Putamen (tissue), 1 donor: ENCODE data around the gene SERTAD3.
A peak's percentile ranks its signal among the peaks of the same experiment; 100 is the strongest.
"Not testable (repeated sequence)": the region's sequence is repeated elsewhere in the genome, so short reads cannot be mapped to it uniquely, and the experiment has no call there.

Experiments used
- DNase-seq: peaks from one replicate; pipeline ENCODE4 v3.0.0-alpha.2; 2016; ENCODE audit warnings: low spot score

The SERTAD3 gene, protein sequence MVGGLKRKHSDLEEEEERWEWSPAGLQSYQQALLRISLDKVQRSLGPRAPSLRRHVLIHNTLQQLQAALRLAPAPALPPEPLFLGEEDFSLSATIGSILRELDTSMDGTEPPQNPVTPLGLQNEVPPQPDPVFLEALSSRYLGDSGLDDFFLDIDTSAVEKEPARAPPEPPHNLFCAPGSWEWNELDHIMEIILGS

DNA sequence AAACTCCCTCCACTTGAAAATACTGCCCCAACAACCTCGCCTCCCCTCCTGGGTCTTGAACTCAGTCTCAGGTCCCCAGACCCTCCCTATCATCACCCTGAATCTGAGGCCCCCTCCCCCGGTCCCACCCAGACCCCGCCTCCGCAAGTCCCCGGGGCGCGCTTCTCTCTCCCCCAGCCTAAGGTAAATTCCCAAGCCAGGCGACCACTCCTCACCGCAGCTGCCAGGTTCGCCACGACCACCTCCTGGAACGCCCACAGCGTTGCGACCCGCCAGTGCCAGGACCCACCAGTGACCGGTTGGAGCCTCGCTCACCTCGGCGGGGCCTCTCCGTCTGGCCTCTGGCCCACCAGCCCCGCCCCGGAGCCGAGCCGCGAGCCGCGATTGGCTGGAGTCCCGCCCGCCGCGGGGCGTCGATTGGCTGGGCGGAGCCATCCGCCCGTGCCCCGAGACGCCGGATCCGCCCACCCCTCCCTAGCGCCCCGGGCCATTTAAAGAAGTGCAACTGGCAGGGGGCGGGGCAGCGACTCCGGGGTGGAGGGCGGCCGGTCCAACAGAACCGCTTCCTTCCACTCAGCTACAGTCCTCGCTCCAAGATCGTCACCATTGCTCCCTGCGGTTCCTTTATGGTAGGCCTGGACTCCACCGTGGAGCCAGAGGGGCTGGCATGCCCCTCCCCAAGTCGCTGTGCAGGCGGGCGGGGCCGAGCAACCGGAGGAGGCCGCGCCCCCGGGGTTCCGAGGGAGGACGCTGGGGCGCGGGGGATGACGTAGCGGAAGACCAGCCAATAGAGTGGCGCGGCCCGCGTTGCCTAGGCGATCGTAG is at the start of gene SERTAD3:
Gene SERTAD3, minus strand, starts transcription at position 336 of the 825 bp plus-strand sequence. CDS start 2,255 bp downstream, outside the sequence.
- DNase-seq: peak; percentile 97

DNA sequence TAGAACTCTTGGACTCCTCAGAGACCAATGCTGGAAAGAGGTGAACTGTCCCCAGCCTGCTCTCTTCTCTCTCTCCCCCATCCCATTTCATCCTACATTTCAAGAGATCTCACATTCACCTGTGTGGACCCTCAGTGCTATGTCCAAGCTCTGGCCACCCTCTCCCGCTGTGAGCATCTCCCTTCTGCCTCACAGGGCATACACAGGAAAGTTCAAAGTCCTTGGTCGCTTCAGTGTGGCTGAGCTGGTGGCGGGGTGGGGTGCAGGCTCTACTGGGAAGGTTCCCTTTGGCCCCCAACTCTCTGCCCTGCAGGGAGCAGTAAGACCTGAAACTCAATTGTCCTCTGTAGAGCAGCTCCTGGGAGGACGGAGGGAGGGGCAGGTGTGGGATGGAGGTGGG is 49.6 kb upstream of the SERTAD3 start:
- no peak for DNase-seq

DNA sequence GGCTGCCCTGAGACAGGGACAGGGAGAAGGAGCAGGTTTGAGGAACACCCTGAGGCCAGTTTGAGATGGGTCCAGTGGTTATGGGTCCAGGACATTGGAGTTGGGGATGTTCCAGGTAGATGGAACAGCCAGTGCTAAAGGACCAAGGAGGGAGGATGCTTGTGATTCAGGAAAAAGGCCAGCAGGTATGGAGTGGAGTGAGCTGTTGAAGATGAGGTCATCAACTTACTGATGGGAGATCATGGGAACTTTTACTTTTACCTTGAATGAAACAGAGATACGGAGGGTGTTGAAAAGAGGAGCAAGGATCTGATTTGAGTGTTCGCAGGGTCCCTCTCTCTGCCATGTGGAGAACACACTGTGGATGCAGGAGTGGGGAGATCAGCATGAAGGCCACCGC is 48.1 kb upstream of the SERTAD3 start:
- DNase-seq: no peak

DNA sequence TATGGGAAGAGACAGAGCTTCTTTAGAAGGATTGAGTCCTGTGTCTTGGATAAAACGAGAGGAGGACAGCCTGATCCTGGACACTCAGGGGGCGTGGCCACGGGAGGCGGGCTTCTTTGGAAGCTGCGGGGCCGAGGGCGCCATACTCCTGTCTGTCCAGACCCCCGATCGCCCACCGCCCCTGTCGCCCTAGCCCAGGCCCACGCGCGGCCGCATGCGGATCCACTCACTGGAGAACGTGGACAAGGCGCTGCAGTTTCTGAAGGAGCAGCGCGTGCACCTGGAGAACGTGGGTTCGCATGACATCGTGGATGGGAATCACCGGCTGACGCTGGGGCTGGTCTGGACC is 45.7 kb upstream of the SERTAD3 start:
- no peak for DNase-seq

DNA sequence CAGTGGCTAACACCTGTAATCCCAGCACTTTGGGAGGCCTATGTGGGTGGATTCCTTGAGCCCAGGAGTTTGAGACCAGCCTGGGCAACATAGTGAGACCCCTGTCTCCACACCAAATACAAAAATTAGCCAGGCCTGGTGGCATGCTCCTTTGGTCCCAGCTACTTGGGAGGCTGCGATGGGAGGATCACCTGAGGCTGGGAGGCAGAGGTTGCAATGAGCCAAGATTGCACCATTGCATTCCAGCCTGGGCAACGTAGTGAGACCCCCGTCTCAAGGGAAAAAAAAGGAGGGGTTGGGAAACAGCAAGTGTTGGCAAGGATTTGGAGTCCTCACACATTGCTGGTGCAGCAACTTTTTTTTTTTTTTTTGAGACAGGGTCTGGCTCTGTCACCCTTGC is 41.9 kb upstream of the SERTAD3 start:
- no peak for DNase-seq

DNA sequence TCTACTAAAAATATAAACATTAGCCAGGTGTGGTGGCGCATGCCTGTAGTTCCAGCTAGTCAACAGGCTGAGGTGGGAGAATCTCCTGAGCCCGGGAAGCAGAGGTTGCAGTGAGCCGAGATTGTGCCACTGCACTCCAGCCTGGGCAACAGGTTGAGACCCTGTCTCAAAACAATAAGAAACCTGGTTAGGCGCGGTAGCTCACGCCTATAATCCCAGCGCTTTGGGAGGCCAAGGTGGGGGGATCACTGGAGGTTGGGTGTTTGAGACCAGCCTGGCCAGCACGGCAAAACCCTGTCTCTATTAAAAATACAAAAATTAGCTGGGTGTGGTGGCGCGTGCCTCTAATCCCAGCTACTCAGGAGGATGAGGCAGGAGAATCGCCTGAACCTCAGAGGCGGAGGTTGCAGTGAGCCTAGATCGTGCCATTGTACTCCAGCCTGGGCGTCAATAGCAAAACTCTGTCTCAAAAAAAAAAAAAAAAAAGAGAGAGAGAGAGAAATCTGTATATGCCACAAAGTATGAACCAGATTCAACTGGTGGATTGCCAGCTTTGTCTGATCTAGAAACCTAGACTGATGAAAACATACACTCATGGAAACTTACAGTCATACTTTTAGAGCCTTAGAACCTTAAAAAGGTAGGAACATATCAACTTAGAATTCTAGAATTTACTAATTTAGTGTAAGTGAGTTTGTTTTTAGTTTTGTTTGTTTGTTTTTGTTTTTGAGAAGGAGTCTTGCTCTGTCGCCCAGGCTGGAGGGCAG is 31.9 kb upstream of the SERTAD3 start:
- not testable (repeated sequence) for DNase-seq

DNA sequence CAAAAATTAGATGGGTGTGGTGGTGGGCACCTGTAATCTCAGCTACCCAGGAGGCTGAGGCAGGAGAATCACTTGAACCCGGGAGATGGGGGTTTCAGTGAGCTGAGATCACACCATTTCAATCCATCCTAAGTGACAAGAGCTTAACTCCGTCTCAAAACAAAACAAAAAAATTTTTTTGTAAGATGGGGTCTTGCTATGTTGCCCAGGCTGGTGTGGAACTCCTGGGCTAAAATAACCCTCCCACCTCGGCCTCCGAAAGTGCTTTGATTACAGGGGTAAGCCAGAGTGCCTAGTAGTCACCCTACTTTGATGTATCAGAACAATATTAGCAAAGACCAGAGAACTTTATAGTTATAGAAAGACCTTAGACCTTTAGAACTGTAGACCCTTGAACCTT is 30.6 kb upstream of the SERTAD3 start:
- DNase-seq: no peak

DNA sequence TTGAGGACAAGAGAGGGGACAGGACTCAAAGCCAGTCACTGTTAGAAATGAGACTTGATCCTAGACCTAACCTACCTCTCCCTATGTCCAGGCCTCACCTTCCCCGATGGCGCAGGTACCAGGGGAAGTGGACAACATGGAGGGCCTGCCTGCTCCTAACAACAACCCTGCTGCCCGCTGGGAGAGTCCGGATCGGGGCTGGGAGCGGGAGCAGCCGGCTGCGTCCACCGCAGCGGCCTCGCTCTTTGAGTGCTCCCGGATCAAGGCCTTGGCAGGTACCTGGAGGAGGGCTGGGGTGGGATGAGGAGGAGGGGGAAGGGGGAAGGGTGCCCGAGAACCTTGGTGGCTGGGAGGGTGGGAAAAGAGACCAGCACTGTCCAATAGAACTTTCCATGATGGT is 28.4 kb upstream of the SERTAD3 start:
- no peak for DNase-seq

DNA sequence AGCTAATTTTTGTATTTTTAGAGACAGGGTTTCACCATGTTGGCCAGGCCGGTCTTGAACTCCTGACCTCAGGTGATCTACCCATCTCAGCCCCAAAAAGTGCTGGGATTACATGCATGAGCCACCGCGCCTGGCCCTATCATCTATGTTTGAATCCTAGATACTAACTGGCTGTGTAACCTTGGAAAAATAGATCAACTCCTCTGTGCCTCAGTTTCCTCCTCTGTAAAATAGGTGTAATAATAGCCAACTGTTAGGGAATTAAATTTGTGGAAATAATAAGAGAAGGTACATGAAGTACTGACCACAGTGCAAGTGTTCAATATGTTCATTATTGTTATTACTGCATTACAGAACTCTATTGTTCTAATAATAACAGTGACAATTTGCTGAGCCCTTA is 27.0 kb upstream of the SERTAD3 start:
- no peak for DNase-seq

DNA sequence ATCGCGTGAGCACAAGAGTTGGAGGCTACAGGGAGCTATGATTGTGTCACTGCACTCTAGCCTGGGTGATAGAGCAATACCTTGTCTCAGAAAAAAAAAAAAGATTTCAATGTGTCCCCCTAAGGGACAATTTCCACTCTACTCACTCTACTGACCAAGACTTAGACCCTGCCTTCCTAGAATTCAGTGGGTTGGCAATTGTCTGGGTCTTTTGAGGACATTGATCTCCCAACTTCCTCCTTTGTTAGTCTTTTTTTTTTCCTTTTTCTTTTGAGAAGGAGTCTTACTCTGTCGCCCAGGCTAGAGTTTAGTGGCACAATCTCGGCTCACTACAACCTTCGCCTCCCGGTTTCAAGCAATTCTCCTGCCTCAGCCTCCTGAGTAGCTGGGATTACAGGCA is 24.9 kb upstream of the SERTAD3 start:
- DNase-seq: no peak

DNA sequence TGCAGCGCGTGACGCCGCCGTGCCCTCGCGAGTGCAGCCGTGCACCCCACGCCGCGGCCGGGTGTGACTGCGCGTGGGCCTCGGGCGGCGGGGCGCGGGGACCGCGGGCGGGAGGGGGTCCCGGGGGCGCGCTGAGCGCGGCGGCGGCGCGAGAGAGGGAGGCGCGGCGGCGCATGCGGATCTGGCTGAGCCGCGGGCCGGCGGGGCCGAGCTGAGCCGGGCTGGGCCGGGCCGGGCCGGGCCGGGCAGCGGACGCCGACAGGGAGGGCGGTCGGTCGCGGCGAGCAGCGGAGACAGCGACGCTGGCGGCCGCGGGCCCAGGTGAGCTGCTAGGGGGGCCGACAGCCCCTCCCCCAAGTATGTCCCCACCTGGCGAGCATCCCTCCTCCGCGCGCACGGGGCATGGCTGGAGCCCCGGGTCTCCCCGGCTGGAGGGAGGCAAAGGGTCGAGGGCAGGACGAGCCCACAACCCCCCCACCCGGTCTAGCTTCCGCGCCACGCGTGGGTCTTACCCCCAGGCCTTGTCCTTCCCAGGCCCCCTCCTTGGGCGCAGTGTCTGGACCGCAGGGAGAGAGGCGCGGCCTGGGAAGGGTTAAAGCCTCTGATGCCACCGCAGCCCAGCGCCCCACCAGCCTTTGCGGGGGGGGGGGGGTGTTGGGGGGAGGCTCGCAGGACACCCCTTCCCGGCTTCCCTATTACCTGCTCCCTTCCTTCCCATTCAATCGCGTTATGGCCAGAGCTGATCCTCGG is 23.0 kb upstream of the SERTAD3 start, which contains the start of gene SPTBN4:
Gene SPTBN4, plus strand, starts transcription at position 17 of the 750 bp plus-strand sequence. CDS start 5,621 bp downstream, outside the sequence.
- no peak for DNase-seq

DNA sequence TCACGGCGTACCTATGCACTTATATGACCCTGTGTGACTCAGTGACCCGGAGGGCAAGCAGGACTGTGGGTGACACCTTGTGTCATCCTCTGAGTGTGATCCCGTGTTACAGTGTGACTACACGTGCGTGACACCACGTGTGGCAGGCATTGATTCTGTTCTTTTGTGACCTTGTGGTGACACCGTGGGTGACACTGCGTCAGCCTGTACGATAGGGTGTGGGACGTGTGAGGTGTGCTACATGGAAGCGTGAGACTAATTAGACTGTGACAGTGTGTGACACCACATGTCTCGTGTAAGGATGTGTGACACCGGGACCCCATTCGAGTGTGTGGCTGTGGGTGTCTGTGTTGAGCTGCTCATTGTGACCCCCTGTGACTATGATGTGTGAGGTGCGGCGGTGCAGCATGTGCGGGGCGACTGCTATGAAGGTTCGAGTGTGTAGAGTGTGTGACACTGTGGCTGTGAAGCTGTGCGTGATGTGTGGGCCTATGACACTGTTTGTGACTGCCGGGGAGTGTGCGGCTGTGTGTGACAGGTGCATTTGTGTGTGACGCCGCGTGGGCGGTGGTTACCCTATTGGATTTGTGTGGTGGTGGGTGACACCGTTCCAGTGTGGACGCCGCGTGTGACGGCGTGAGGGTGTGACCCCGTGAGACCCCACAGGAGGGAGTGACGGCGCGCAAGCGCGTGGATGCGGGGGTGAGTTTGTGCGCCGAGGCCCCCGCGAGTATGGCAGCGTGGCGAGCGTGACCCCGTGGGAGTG is 22.3 kb upstream of the SERTAD3 start:
- DNase-seq: peak; percentile 75

DNA sequence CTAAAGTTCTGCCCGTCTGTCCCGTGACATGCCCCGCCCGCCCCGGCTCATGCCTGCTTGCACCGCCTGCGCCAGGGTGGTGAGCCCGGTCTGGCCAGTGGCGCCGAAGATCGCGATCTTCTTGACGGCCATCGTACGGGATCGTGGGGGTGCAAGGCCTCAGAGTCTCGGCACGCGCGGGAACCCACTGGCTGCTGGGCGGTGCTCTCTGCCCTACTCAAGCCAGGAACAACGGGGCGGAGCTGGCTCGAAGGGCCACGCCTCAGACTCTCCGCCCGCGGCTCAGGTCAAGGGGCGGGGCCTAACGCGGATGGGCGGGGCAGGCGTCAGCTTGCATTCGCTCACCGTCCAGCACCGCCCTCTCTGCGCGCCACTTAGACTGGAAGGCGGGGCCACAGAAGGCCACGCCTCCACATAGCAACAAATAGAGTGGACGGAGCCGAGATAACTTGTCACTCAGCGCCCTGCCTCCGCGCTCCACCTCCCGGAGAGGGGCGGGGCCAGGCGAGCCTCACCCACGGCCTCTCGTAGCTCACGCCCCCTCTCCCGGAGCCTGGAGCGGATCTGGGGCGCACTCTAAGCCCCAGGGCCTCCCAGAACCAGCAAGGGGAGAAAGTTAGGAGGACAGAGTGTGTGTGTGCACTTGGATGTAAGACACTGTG is 21.6 kb upstream of the SERTAD3 start, which contains the start of gene BLVRB:
Gene BLVRB, minus strand, starts transcription at position 189 of the 662 bp plus-strand sequence. Its CDS starts 57 bp downstream, at position 132.
- peak; percentile 100 for DNase-seq

DNA sequence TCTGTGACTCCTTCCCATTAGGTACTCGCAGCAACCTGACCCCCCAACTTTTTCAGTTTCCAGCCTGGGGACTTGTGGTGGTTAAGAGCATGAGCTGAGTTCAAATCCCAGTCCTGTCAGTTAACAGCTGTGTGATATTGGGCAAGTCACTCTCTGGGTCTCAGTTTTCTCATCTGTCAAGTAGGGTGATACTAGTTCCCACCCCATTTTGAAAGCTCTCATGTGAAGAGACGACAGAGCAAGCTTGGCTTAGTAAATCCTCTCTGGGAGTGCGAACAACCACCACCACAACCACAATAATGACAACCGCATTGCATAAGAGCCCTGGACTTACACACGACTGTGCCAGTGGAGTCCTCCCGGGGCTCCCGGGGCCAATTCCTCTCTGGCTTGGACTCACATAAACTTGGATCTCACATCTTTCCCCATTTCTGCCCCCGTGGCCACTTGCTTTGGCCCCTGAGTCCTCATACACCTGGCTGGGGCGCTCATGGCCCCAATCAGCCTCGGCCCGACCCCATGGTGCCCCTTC is 21.0 kb upstream of the SERTAD3 start:
- DNase-seq: peak; percentile 16

DNA sequence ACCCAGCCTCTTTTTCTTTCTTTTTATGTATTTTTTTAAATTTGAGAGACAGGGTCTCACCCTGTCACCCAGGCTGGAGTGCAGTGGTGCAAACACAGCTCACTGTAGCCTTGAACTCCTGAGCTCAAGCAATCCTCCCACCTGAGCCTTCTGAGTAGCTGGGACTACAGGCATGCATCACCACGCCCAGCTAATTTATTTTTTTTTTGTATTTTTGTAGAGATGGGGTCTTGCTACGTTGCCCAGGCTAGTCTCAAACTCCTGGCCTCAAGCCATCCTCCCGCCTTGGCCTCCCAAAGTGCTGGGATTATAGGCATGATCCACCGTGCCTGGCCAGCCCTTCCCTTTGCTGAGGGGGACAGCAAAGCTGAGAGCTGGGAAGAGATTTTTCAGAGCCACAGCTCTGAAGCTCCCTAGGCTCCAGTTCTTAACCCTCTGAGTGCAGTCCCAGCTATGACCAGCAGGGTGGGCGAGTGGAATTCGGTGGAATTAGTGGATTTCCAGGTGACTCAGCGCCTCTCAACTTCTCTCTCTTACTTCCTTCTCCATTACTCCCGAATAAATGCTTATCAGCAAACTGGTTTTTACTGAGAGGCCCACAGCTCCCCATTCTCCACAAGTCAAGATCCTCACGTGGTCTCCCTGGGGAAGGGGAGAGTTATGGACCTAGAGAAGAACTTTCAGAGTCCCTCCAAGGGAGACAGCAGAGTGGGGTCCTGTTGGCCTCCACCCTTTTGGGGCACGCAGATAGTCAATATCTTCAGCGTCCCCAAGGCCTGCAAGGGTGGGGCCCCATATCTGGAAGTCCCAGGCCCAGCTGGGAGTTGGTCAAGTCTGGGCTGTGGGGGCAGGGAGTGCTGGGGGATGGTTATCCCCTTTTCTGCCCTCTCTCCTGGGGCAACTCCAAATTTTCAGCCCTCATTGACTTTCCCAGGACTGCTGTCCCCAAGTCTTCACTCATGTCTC is 20.2 kb upstream of the SERTAD3 start:
- DNase-seq: peak; percentile 61

DNA sequence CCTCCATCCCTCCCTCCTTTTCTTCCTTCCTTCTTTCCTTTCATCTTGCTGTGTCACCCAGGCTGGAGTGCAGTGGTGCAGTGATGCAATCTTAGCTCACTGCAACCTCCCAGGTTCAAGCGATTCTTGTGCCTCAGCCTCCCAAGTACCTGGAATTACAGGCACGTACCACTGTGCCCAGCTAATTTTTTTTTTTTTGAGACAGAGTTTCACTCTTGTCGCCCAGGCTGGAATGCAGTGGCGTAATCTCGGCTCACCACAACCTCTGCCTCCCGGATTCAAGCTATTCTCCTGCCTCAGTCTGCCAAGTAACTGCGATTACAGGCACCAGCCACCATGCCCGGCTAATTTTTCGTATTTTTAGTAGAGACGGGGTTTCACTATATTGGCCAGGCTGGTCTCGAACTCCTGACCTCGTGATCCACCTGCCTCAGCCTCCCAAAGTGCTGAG is 19.5 kb upstream of the SERTAD3 start:
- DNase-seq: not testable (repeated sequence)

DNA sequence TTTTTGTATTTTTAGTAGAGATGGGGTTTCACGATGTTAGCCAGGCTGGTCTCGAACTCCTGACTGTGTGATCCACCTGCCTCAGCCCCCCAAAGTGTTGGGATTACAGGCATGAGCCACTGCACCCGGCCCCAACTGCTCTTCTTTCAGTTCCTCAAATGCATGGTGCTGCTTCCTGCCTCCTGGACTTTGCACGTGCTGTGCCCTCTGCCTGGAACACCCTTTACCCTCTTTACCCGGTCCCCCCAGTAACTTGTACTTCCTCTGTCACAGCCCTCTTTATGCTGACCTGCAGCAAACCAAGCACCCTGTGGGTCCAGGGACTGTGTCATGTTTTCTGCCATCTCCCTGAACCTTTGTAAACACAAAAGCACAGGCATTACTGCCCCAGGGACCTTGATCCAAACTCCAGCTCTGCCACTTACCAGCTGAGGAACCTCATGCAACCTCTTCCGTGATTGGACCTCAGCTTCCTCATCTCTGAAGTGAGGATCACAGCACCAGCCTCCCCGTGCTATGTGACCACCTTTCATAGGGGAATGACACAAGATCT is 17.6 kb upstream of the SERTAD3 start:
- DNase-seq: no peak

DNA sequence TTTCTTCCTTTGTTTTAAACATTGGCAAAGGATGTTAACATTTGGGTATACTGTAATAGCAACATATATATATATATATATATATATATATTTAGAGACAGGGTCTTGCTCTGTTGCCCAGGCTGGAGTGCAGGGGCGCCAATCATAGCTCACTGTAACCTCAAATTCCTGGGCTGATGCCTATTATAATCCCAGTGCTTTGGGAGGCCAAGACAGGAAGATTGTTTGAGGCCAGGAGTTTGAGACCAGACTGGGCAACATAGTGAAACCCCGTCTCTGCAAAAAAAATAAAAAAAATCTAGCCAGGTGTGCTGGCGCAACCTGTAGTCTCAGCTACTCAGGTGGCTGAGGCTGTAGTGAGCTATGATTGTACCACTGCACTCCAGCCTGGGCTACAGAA is 16.1 kb upstream of the SERTAD3 start:
- DNase-seq: no peak

DNA sequence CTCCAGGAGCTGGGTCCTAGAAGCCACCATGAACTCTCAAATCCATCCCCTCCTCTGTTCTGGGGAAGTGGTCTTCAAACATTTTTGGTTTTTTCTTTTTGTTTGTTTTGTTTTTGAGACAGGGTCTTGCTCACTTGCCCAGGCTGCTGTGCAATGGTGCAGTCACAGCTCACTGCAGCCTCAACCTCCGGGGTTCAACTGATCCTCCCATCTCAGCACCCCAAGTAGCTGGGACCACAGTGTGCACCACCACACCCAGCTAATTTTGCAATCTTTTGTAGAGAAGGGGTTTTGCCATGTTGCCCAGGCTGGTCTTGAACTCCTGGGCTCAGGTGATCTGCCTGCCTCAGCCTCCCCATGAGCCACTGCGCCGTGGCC is 14.5 kb upstream of the SERTAD3 start:
- DNase-seq: no peak
